ENCODE measurements around the gene CRYGS. TPM values are rescaled to one million over a fixed set of nuclear protein-coding genes. Genes with fewer than 3 reads are reported as not detected.
"Not testable (repeated sequence)": the region's sequence is repeated elsewhere in the genome, so short reads cannot be mapped to it uniquely, and the experiment has no call there.

Gene CRYGS
- total and polyA plus RNA-seq, 8 donors: 1.2 to 16.6 (median 1.9) TPM

DNA sequence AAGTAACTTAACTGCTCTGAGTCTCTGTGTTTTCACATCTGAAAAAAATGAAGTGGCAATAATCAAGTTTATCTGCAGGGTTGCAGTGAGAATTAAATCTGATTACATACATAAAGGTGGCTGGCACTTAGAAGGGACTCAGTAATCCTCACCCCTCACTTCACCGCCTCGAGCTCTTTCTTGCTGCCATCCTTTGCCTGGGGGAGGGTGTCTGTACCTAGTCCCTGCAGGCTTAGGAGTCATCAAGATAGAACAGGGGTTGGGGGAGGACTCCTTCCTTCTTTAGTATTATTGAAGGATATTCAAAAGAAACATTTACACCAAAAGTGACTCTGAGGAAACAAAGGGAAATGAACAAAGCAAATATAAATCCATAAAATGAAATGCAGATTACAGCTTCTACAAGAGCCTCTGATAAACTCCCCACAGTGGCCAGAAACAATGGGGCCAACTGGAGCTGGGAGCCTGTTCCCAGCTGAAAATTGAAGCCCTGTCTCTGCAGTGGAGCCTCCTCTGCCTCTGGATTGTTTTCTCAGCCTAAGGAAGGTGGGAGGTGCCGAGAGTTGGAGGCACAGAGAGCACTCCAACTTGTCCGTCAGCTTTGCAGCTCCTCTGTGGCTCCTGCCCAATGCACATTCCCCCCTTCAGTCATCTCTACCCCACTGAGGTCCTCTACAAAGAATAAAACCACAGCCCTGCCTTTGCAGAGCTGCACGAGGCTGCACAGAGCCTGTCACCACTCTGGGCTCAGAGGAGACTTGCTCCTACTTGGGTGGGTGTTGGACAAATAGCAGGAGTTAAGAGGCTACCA is 41.8 kb downstream of the CRYGS start:
- H3K9me3 ChIP-seq: no peaks in the 10 kb centered on the region
- H3K4me1 ChIP-seq: no peaks in the 10 kb centered on the region
- H3K27me3 ChIP-seq: no peaks in the 10 kb centered on the region
- no peaks in the 10 kb centered on the region for H3K36me3 ChIP-seq
- no peak overlapping the region for H3K27ac ChIP-seq
- ATAC-seq (no peak), FAIRE-seq (no peak), DNase-seq (no peak)
- 72 to 82% methylated on average over 5 of the region's 5 CpGs for WGBS, 2 donors
- no peak overlapping the region for H3K4me3 ChIP-seq
- intact Hi-C loops (cut with DNase I): no loop called here
- no peak for TF ChIP-seq CTCF (IDR thresholded peaks at IDR 0.05)

DNA sequence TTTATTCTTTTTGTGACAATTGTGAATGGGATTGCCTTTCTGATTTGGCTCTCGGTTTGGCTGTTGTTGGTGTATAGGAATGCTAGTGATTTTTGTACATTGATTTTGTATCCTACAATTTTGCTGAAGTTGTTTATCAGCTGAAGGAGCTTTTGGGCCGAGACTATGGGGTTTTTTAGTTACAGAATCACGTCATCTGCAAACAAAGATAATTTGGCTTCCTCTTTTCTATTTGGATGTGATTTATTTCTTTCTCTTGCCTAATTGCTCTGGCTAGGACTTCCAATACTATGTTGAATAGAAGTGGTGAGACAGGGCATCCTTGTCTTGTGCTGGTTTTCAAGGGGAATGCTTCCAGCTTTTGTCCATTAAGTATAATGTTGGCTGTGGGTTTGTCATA is 44.2 kb downstream of the CRYGS start:
- H3K36me3 ChIP-seq; FAIRE-seq; H3K27me3 ChIP-seq; H3K4me1 ChIP-seq; H3K9me3 ChIP-seq; DNase-seq; ATAC-seq; H3K4me3 ChIP-seq; H3K27ac ChIP-seq; intact Hi-C loops (cut with DNase I): not testable (repeated sequence)
- WGBS, 2 donors: 65 to 67% methylated on average over 3 of the region's 3 CpGs

DNA sequence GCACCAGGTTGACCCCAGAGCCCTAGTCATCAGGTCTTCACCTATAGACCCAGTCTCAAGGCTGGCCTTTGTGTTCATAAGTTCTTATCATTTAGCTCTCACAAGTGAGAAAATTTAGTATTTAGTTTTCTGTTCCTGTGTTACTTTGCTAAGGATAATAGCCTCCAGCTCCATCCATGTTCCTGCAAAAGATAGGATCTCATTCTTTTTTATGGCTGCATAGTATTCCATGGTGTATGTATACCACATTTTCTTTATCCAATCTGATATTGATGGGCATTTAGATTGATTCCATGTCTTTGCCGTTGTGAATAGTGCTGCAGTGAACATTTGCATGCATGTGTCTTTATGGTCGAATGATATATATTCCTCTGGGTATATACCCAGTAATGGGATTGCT is 46.2 kb downstream of the CRYGS start:
- not testable (repeated sequence) for FAIRE-seq
- WGBS, 2 donors: 89 to 95% methylated on average over 2 of the region's 2 CpGs

GRCh38 chr3:186497608-186498007 is 46.6 kb downstream of the CRYGS start:
- intact Hi-C loops (cut with DNase I): no loop called here
- DNase-seq (no peak), ATAC-seq (no peak), FAIRE-seq (no peak)
- H3K27ac ChIP-seq: no peak overlapping the region
- WGBS, 2 donors: 94 to 95% methylated on average over 4 of the region's 4 CpGs
- H3K4me1 ChIP-seq: peaks cover 0 to 5% (median 0%) of the 10 kb centered on the region in 3 donors
- H3K9me3 ChIP-seq: no peaks in the 10 kb centered on the region
- no peak overlapping the region for H3K4me3 ChIP-seq
- no peak for TF ChIP-seq CTCF (IDR thresholded peaks at IDR 0.05)
- H3K36me3 ChIP-seq: no peaks in the 10 kb centered on the region
- H3K27me3 ChIP-seq: no peaks in the 10 kb centered on the region

More for the DNA sequence above, 46.2 kb downstream of the CRYGS start:
- H3K9me3 ChIP-seq; intact Hi-C loops (cut with DNase I); H3K27ac ChIP-seq; H3K27me3 ChIP-seq; H3K4me3 ChIP-seq; H3K4me1 ChIP-seq; DNase-seq; H3K36me3 ChIP-seq; ATAC-seq: not testable (repeated sequence)

- no peaks in the 10 kb centered on the region for H3K9me3 ChIP-seq
- DNase-seq: no peak
- H3K27ac ChIP-seq: no peak overlapping the region
- peaks cover 0 to 5% (median 0%) of the 10 kb centered on the region in 3 donors for H3K4me1 ChIP-seq
- H3K27me3 ChIP-seq: no peaks in the 10 kb centered on the region
- no peaks in the 10 kb centered on the region for H3K36me3 ChIP-seq
- no peak for TF ChIP-seq CTCF (IDR thresholded peaks at IDR 0.05)
- no peak overlapping the region for H3K4me3 ChIP-seq
- intact Hi-C loops (cut with DNase I): no loop called here
- ATAC-seq: no peak
- FAIRE-seq: no peak
These were observed 47.5 kb downstream of the CRYGS start for GRCh38 chr3:186496635-186497034.

GRCh38 chr3:186496016-186496415 is 48.2 kb downstream of the CRYGS start:
- FAIRE-seq: no peak

More at GRCh38 chr3:186496016-186496415, 48.2 kb downstream of the CRYGS start:
- Histone ChIP-seq H3K36me3 (no peaks in the 10 kb centered on the region), H3K27me3 (no peaks in the 10 kb centered on the region), H3K27ac (no peak overlapping the region), H3K9me3 (no peaks in the 10 kb centered on the region), H3K4me3 (no peak overlapping the region), H3K4me1 (peaks cover 0 to 5% (median 0%) of the 10 kb centered on the region in 3 donors)
- TF ChIP-seq CTCF (IDR thresholded peaks at IDR 0.05): no peak
- intact Hi-C loops (cut with DNase I): no loop called here
- 94 to 97% methylated on average over 3 of the region's 3 CpGs for WGBS, 2 donors
- DNase-seq (no peak), ATAC-seq (no peak)
